CD4-positive, alpha-beta T cell (primary cell): Measurements from ENCODE around the gene PLN. TPM values are rescaled to one million over a fixed set of nuclear protein-coding genes. Genes with fewer than 3 reads are reported as not detected.

Experiments used
- ATAC-seq: fragments of 200-7000 bp; cut with Tn5 transposase; one replicate; pipeline ENCODE4 v1.10.0; 2022; ENCODE audit warnings: mild to moderate bottlenecking; ENCODE audit not compliant: poor library complexity
- CTCF ChIA-PET: fragments of 350-600 bp; sonication (Branson Sonifier 250); formaldehyde crosslinking; loops from one replicate; lab custom pipeline; 2021; ENCODE audit warnings: antibody characterized with exemption, inconsistent platforms; lab: Charles Lee
- POLR2A ChIA-PET: fragments of 350-600 bp; sonication (Branson Sonifier 250); formaldehyde crosslinking; loops from one replicate; lab custom pipeline; 2021; ENCODE audit warnings: antibody characterized with exemption, inconsistent platforms; lab: Charles Lee
- DNase-seq, 14 experiments: peaks; one replicate each; pipeline ENCODE4 v3.0.0-alpha.2; 2013 to 2020; ENCODE audit warnings: mixed read lengths in 2 of 14
- H3K27ac ChIP-seq, 2 donors: one replicate each; pipeline versions ENCODE4 v1.5.1 to v1.7.0; 2013; ENCODE audit warnings: low read length in 2 of 2, low read depth in 1 of 2, mild to moderate bottlenecking in 1 of 2
- H3K27me3 ChIP-seq, 2 experiments: 1 replicate in 1 of 2; 2 replicates in 1 of 2; pipeline versions ENCODE4 v1.6.1 to v1.7.0; 2013; ENCODE audit warnings: low read length in 2 of 2, control low read depth in 1 of 2, mild to moderate bottlenecking in 1 of 2, moderate library complexity in 1 of 2; ENCODE audit not compliant: insufficient read depth in 2 of 2, control insufficient read depth in 1 of 2
- H3K36me3 ChIP-seq: one replicate; pipeline ENCODE4 v1.6.1; 2013; ENCODE audit warnings: low read length, control low read depth; ENCODE audit not compliant: insufficient read depth
- H3K4me1 ChIP-seq: one replicate; pipeline ENCODE4 v1.6.1; 2013; ENCODE audit warnings: low read length, control low read depth; ENCODE audit not compliant: insufficient read depth
- H3K4me3 ChIP-seq: one replicate; pipeline ENCODE4 v1.5.1; 2013; ENCODE audit warnings: mild to moderate bottlenecking, low read length, moderate library complexity
- H3K9me3 ChIP-seq, 2 experiments: 1 replicate in 1 of 2; 2 replicates in 1 of 2; pipeline versions ENCODE4 v1.6.1 to v1.7.0; 2013; ENCODE audit warnings: low read length in 2 of 2, mild to moderate bottlenecking in 2 of 2, control low read depth in 1 of 2, moderate library complexity in 1 of 2; ENCODE audit not compliant: control insufficient read depth in 1 of 2, insufficient read depth in 1 of 2
- H3K27ac Mint-ChIP-seq: one replicate; pipeline ENCODE4 v1.8.0; 2020; ENCODE audit warnings: mixed read lengths
- H3K27me3 Mint-ChIP-seq: one replicate; pipeline ENCODE4 v1.8.0; 2021; ENCODE audit warnings: mixed read lengths
- H3K36me3 Mint-ChIP-seq: one replicate; pipeline ENCODE4 v1.8.0; 2021; ENCODE audit warnings: low read depth, mixed read lengths
- H3K4me1 Mint-ChIP-seq: one replicate; pipeline ENCODE4 v1.8.0; 2021; ENCODE audit warnings: low read depth, mixed read lengths
- H3K4me3 Mint-ChIP-seq: one replicate; pipeline ENCODE4 v1.8.0; 2020; ENCODE audit warnings: mild to moderate bottlenecking, mixed read lengths
- H3K9me3 Mint-ChIP-seq: one replicate; pipeline ENCODE4 v1.8.0; 2020; ENCODE audit warnings: mixed read lengths
- intact Hi-C, 2 experiments: fragments of 100-400 bp; cut with DNase I in 1 of 2; cut with micrococcal nuclease in 1 of 2; formaldehyde crosslinking; loops; one replicate each; pipeline versions ENCODE4 v1.15.1 to v1.9.0; 2023 to 2025; cut with DNase I, micrococcal nuclease
- total RNA-seq, 174 experiments: library from RNA in 2 of 174; stranded (reverse) in 2 of 174; gene quantifications; one replicate each; pipeline ENCODE4 v1.2.3 and lab custom pipeline; 2021 to 2026
- TF ChIP-seq, protein P1 (sequence below): fragments of 200-600 bp; IDR thresholded peaks from one replicate; pipeline ENCODE4 v1.8.0; 2022; ENCODE audit warnings: antibody characterized with exemption, mild to moderate bottlenecking

PLN gene
- total RNA-seq, 2 experiments from 2014 or later: not detected

DNA sequence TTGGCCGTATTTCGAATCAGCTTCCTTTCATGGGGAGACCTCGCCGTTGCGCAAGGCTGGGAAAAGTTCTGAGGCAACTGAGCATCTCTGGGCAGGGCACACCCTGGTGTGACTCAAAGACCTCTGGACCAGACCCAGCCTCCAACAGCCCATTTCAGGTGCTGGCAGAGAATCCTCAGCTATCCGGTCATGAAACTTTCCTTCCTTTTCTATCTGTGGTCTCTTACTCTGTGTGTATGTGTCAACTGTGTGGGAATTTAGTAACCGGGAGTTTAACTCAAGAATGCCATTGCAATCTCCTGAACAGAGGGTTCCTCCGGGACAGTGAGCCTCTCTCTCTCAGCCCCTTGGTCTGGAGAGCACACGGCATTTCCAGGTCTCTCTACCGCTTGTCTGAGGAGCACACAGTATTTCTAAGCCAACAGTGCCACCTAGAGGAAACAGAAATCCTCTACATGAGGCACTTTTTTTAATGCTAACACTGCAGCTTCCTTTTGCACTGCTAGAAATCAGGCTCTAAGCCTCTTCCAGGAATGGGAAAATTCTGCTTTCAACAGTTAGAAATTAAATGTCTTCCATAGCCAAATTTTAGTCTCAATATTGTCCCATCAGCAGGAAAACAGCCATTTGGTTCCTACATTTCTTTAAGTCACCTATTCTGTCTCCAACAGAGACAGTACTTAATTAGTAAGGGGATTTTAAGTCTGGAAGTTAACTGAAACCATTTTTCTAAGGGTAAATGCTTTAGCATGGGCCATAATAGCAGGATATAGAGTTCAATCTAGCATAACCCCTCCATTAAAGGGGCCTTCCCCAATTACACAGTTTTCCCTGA, 32.7 kb downstream of the PLN start:
- ChIA-PET CTCF (interaction anchor here (0.7 to 1.4 kb wide), 4 partner anchors 16 to 220 kb away, joined by 3 to 4 read pairs (median 4); no protein-coding TSS in a partner anchor), POLR2A (no interaction called here)
- Mint-ChIP-seq H3K9me3 (peaks cover 2% of the 10 kb centered on the region), H3K27me3 (no peaks in the 10 kb centered on the region), H3K4me3 (no peak overlapping the region), H3K27ac (peak overlapping the region; percentile 48), H3K36me3 (peaks cover 97% of the 10 kb centered on the region), H3K4me1 (peaks cover 9% of the 10 kb centered on the region)
- Histone ChIP-seq H3K36me3 (peaks cover 34% of the 10 kb centered on the region), H3K27me3 (no peaks in the 10 kb centered on the region), H3K4me3 (no peak overlapping the region), H3K9me3 (peaks cover 22 to 48% of the 10 kb centered on the region in 2 experiments), H3K27ac (peak overlapping the region in 1 of 2 donors; percentile 20), H3K4me1 (no peaks in the 10 kb centered on the region)
- ATAC-seq (peak; percentile 58), DNase-seq (peak in 5 of 14 experiments; percentile 7 to 75 (median 59))
- TF ChIP-seq, protein P1, sequence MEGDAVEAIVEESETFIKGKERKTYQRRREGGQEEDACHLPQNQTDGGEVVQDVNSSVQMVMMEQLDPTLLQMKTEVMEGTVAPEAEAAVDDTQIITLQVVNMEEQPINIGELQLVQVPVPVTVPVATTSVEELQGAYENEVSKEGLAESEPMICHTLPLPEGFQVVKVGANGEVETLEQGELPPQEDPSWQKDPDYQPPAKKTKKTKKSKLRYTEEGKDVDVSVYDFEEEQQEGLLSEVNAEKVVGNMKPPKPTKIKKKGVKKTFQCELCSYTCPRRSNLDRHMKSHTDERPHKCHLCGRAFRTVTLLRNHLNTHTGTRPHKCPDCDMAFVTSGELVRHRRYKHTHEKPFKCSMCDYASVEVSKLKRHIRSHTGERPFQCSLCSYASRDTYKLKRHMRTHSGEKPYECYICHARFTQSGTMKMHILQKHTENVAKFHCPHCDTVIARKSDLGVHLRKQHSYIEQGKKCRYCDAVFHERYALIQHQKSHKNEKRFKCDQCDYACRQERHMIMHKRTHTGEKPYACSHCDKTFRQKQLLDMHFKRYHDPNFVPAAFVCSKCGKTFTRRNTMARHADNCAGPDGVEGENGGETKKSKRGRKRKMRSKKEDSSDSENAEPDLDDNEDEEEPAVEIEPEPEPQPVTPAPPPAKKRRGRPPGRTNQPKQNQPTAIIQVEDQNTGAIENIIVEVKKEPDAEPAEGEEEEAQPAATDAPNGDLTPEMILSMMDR: peak; percentile 46
- intact Hi-C loops: no loop called here

DNA sequence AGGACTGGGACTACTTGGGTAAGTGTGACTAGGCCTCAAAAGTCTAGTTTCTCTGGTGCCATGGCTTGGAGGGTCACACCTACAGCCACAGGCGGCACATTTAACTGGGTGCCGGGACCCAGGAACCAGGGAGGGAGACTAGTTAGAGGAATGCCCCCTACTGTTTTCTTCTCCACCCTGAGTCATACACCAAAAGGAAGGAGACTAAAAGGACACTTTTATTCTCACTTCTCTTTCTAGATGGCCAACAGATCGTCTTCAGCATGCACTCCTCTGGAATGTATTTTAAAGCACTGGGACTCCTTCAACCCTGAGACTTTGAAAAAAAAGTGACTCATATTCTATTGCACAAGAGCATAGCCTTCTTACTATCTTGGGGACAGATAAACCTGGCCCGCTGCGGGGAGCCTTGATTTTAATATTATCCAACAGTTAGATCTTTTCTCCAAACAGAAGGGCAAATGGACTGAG, 33.4 kb downstream of the PLN start:
- DNase-seq: peak in 2 of 14 experiments; percentile 34 to 49
- Mint-ChIP-seq H3K36me3 (peaks cover 97% of the 10 kb centered on the region), H3K4me1 (peaks cover 16% of the 10 kb centered on the region), H3K4me3 (no peak overlapping the region), H3K9me3 (peaks cover 2% of the 10 kb centered on the region), H3K27me3 (no peaks in the 10 kb centered on the region), H3K27ac (peak overlapping the region; percentile 28)
- H3K27me3 ChIP-seq: no peaks in the 10 kb centered on the region
- H3K36me3 ChIP-seq: peaks cover 27% of the 10 kb centered on the region
- H3K4me1 ChIP-seq: no peaks in the 10 kb centered on the region
- H3K9me3 ChIP-seq: peaks cover 22 to 41% of the 10 kb centered on the region in 2 experiments
- H3K27ac ChIP-seq: no peak overlapping the region
- intact Hi-C loops: no loop called here
- ChIA-PET POLR2A (no interaction called here), CTCF (interaction anchor here (0.7 to 1.2 kb wide), 2 partner anchors 16 to 36 kb away, joined by 3 to 4 read pairs; no protein-coding TSS in a partner anchor)
- TF ChIP-seq, protein P1: no peak
- no peak for ATAC-seq
- no peak overlapping the region for H3K4me3 ChIP-seq

DNA sequence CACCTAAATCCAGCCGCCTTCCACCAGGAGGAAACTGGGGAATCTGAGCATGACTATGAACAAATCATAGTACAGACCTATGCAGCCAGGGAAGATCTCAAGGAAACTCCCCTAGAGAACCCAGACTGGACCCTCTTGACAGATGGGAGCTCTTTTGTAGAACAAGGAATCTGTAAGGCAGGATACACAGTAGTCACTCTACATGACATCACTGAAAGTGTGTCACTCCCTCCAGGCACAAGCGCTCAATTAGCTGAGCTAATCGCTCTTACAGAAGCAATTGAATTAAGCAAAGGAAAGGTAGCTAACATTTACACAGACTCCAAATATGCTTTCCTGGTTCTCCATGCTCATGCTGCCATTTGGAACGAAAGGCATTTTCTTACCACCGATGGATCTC, 36.8 kb downstream of the PLN start:
- Mint-ChIP-seq H3K27me3 (no peaks in the 10 kb centered on the region), H3K4me3 (no peak overlapping the region), H3K9me3 (peaks cover 2% of the 10 kb centered on the region), H3K27ac (peak overlapping the region; percentile 58), H3K36me3 (peaks cover 96% of the 10 kb centered on the region), H3K4me1 (peaks cover 50% of the 10 kb centered on the region)
- POLR2A ChIA-PET: no interaction called here
- CTCF ChIA-PET: no interaction called here
- no peak overlapping the region for H3K4me3 ChIP-seq
- DNase-seq (no peak), ATAC-seq (no peak)
- H3K9me3 ChIP-seq: peaks cover 10 to 12% of the 10 kb centered on the region in 2 experiments
- H3K27me3 ChIP-seq: no peaks in the 10 kb centered on the region
- H3K36me3 ChIP-seq: peaks cover 14% of the 10 kb centered on the region
- H3K27ac ChIP-seq: no peak overlapping the region
- intact Hi-C loops: no loop called here
- TF ChIP-seq, protein P1: no peak
- H3K4me1 ChIP-seq: peaks cover 4% of the 10 kb centered on the region
